GM21515 (cell line): ENCODE measurements around the gene XPC.
"Not testable (repeated sequence)": the region's sequence is repeated elsewhere in the genome, so short reads cannot be mapped to it uniquely, and the experiment has no call there.

Experiments
- ATAC-seq: cut with Tn5 transposase; IDR thresholded peaks from one replicate; pipeline ENCODE4 v1.9.1; 2021; ENCODE audit not compliant: unreplicated experiment

XPC gene

DNA sequence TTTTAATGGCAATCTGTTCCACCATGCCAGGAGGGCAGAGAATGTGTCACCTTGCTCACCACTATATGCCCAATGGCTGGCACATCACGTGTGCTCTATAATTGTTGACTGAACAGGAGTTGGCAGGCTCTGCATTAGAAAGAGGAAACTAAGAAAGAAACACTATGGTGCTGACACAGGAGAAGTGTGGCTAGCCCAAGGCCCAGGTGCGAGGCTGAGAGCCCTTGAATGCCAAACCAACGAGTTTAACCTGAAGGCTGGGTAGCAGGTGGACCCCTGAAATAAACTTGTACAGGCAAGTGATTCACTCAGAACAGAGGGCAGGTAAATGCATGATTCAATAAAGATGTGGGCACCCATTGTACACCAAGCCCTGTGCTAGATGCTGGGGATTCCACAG, 56.1 kb downstream of the XPC start:
- ATAC-seq, result no peak

DNA sequence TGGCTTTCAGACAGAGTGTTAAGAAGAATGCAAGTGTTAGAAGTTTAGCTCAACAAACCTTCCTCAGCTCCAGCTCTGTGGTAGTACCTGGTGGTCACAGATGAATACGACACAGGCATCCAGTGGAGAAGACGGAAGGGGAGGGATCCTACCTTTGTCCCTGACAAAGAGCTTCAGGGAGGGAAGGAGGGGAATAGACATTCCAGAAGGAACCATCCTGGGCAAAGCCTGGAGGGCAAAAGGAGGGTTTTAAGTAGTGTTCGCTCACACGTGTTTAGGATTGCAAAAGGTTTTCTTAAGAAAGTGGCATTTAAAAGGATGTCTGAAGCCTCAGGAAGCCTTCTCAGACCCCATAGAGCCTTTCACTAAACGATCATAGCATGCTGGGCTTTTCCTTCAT, 56.5 kb downstream of the XPC start:
- ATAC-seq, result no peak

DNA sequence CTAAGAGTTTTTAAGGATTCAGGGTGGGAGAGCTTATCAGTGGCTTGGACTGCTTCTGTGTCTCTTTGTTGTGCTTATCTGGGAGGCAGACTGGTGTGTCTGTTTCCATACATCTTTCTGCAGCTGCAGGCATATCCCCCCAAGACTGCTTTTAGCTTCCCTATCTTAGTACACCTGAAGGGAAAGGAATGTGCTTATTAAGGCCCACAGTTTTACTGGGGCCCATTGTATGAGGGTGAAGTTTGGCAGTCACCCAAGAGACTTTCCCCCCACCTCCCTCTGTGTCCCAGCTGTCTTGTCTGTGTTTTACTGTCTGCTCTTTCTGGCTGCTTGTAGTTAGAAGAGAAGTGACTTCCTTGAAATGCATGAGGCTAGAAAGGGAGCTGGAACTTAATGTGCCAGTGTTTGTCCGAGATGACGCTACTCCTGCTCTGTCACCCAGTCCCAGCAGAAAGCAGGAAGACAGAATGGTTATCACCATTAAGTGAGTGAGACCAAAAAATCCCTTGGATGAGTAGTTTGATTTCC, 57.4 kb downstream of the XPC start:
- ATAC-seq, result not testable (repeated sequence)

DNA sequence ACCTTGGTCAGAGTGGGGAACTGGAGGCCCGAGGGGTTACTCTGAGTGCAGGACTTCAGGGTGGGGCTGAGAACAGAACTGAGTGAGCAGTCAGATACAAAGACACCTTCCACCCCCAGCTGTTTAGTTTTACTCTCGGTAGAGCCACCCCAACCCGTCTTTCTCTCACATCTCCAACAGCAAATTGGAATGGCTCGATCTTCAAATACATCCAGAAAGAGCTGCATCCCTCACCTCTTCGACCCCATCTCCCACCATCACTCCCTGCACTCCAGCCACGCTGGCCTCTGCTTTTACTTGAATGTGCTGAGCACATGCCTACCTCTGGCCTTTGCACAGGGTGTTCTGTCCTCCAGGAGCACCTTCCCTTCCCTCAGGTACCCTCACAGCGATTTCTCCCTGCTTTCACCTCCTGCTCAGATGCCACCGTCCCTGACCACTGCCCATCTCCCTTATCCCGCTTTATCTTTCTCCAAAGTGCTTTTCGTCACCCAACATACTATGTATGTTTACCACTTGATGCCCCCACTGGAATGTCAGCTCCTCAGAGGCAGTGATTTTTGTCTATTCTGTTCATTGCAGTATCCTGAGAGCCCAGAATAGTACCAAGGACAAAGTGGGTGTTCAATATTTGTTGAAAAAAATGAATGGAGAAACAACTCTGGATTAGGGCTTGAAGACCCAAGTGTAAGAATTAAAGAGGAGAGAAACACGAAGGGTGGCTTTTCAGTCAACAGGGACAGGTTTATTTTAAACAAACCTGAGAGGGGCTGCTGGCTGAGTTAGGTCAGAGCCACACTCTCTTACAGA, 58.1 kb downstream of the XPC start:
- no peak for ATAC-seq

DNA sequence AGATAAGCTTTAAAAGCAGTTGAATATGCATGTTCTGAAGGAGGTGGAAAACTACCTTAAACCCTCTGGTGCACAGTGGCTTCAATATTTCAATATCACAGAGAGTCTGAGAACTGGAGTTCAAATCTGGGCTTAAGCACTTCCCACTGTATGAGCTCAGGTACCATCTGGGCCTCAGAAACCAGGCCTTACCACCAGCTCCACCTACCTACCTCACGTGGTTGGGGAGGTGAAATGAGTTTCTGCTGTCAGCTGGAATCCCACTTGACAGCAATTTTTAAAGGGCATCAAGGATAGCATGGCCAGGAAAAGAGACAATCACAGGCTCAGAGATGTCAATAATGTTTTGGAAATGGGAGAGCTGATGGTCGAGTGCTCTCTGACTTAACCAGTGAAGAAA, 58.8 kb downstream of the XPC start:
- no peak for ATAC-seq

DNA sequence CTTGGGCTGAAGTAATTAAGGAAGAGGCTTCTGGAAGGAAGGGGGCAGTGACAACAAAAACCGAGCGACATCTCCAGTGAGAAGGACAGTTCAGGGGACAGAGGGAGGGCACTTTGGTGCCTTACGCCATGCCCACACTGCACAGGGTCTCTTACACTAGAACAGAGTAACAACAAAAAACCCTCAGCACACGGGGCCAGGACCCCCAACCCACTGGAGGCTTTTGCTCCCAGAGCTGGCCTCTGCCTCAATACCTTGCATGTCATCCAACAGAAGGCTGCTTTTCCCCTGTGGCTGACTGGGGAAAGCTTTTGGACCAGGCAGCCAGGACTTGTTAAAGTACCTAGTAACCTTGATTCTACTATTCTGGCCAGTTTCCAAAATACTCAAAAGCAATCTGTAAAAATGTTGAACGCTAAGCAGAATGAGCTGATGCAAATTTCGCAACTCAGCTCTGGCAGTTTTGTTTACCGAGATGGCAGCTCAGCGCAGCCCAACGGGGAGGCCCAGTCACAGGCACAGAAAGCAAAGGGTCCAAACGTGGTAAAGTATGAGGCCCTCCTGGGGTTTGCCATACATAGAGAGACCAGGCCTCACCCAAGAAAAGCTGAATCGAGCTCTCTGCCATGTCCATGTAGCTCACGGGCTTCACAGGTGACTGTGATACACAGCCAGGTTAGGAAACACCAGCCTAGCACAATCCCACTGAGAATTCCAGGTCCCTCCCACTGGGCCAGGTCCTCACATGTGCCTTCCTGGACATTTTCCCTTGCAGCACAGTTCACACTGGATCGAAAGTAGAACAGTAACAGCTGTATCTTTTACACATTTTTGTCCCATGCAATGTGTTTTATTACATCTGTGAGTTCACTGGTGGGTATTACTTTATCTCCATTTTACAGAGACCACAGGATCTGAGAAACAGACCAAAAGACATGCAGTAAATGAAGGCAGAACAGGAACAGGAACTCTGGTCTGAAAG, 59.7 kb downstream of the XPC start:
- no peak for ATAC-seq

DNA sequence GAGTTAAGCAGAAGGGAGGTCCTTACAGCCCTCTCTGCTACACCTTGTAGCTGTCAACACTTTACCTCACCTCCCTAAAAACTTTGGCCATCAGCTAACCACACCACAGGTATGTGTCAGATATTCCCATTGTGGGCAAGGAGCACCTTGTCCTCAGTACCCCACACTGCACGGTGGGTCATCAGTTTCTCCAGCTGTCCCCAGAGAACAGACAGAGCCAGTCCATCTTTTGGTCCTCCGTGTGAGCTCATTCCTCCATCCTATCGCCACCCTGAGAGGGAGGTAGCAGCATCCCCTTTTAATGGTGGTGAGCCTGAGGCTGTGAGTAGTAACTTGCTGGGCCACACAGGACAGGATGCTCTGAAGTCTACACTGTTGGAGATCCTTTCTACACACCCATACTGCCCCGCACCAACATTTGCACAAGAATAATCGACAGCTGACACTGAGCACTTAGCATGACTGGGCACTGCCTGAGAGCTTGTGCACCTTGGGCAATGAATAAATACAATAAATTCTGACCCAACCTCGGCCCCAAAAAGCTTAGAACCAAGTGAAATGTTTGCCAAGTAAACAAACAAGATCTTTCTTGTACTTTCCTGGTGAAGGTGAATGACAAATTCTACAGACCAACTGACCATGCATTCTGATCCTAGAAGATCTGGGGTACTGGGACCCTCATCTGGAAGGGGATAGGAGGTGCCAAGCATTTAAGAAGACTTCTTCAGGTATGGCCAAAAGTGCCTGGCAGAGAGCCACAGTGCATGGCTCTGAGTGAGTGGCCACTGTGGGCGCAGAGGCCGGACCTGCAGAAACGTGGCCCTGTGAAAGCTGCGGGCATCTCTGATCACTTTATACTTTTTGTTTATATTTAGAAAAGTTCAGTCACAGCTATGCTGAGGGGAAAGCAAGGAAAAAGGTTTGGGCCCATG, 60.7 kb downstream of the XPC start:
- no peak for ATAC-seq

DNA sequence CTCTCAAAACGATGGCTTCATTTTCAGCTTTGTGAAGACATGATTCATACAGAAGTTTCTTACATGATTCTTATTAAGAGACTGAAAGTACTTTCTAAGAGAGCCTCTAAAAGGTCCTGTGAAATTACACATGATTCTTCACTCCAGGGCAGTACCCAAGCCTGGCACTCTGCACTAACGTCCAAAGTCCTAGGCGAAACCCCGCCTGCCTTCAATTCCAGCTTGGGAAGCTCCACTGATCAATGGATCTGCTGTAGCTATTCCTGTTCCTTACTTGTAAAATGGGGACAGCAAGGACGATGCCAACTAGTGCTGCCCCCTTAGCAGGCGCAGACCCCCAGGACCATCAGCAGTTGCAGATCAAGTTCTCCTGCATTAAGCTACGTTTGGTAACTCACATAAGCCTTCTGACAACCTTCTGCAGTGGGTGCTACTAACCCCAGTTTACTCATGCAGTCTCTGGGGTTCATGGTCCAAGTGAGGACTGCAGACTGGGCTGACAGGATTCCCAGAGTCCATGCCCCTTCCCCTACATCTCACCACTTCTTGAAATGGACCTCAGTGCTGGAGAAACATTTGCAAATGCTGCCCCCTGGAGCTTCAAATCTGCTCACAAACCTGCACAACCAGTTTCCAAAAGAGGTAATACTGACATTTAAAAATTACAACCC, 64.3 kb downstream of the XPC start:
- no peak for ATAC-seq

DNA sequence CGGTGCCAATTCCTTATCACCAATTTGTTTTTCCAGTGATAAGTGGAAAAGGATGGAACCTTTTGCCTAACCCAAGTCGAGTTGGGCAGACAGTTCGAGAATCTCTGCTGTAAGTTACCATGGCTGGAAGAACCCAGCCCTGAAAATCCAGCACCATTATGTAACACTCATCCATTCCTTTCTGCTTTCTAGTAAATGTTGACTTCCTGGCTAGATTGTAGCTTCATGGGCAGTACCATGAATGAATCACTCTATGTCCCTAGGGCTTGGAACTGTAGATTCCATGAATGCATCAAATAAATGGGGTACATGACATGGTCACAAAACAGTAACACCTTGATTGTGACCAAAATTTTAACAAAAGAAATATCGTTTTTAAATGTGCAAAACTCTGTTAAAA, 67.7 kb downstream of the XPC start:
- ATAC-seq, result no peak

DNA sequence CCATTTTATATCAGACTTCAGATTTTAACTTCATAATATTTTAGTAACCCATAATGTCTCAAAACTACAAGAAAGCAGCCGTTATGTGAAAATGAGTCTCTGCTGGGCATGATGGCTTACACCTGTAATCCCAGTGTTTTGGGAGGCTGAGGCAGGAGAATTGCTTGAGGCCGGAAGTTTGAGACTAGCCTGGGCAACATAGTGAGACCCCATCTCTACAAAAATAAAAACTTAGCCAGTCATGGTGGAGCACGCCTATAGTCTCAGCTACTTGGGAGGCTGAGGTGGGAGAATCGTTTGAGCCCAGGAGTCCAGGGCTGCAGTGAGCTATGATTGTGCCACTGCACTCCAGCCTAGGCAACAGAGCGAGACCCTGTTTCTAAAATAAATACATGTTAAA, 68.6 kb downstream of the XPC start:
- not testable (repeated sequence) for ATAC-seq

DNA sequence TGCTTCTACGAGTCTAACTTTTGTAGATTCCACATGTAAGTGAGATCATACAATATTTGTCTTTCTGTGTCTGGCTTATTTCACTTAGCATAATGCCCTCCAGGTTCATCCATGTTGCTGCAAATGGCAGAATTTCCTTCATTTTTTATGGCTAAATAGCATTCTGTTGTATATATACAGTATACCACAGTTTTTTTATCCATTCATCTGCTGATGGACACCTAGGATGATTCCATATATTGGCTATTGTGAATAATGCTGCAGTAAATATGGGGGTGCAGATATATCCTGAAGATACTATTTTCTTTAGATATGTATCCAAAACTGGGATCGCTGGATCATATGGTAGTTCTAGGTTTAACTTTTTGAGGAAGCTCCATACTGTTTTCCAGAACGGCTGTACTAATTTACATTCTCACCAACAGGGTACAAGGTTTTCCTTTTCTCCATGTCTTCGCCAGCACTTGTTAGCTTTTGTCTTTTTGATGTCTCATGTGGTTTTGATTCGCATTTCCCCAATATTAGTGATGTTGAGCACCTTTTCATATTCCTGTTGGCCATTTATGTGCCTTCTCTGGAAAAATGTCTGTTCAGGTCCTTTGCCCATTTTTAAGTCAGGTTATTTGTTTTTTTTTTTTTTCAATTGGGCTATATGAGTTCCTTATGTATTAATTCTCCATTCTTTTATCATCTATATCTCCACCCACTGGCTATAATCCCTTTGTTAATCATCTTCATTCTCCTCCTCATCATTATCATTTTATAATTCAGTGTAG, 80.6 kb downstream of the XPC start:
- no peak for ATAC-seq

DNA sequence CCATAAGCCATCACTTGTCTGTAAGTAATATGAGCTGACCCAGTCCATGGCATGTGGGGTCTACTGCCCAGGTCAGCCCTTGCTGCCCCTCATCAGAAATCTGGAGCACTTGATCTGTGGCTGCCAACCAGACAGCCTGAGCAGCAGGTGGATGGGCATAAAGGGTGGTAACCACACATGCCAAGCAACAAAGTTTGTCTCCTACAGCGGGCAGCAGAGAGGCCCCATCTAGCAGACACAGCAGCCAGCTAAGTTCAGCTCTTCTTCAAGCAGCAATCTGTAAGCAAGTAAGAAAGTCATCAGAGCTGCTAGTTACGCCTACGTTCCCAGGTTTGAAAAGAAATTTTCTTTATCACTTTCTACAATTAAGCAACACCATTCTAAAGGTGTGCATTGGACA, 81.7 kb downstream of the XPC start:
- ATAC-seq, result no peak
